OCI-LY7 (cell line): ENCODE measurements around the gene ANKRD34A.

Experiments used
- EZH2phosphoT487 ChIP-seq: fragments of 200-600 bp; sonication (generic); IDR thresholded peaks from 2 replicates; pipeline ENCODE4 v1.6.1; 2018; ENCODE audit warnings: low read depth, borderline replicate concordance, mild to moderate bottlenecking, mixed run types, antibody characterized with exemption, low read length, moderate library complexity, mixed read lengths
- TF ChIP-seq, protein P1 (sequence below): fragments of 200-600 bp; sonication (generic); conservative IDR thresholded peaks from 2 replicates; pipeline ENCODE4 v1.5.1; 2014; ENCODE audit warnings: mild to moderate bottlenecking, antibody characterized with exemption, low read length, moderate library complexity, mixed read lengths

- TF ChIP-seq, protein P1, sequence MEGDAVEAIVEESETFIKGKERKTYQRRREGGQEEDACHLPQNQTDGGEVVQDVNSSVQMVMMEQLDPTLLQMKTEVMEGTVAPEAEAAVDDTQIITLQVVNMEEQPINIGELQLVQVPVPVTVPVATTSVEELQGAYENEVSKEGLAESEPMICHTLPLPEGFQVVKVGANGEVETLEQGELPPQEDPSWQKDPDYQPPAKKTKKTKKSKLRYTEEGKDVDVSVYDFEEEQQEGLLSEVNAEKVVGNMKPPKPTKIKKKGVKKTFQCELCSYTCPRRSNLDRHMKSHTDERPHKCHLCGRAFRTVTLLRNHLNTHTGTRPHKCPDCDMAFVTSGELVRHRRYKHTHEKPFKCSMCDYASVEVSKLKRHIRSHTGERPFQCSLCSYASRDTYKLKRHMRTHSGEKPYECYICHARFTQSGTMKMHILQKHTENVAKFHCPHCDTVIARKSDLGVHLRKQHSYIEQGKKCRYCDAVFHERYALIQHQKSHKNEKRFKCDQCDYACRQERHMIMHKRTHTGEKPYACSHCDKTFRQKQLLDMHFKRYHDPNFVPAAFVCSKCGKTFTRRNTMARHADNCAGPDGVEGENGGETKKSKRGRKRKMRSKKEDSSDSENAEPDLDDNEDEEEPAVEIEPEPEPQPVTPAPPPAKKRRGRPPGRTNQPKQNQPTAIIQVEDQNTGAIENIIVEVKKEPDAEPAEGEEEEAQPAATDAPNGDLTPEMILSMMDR, result no peak; the same call in 1 of the 2 replicates
- no peak for TF ChIP-seq EZH2phosphoT487
These were observed 7.5 kb downstream of the ANKRD34A start for GRCh38 chr1:145956781-145957442.
